Esophagus muscularis mucosa (tissue), 3 donors: Measurements from ENCODE around the gene OPN4.

Experiments used
- CTCF ChIP-seq, 3 experiments: fragments of 200-600 bp in 2 of 3; fragments of 450-650 bp in 1 of 3; sonication (generic) in 2 of 3; IDR thresholded peaks; one replicate each; pipeline ENCODE4 v1.5.1; 2017 to 2019; ENCODE audit warnings: antibody characterized with exemption in 3 of 3, mild to moderate bottlenecking in 2 of 3, moderate library complexity in 1 of 3
- POLR2A ChIP-seq: fragments of 450-650 bp; IDR thresholded peaks from one replicate; pipeline ENCODE4 v1.6.1; 2017; ENCODE audit warnings: antibody characterized with exemption, moderate library complexity, mild to moderate bottlenecking, low read depth
- POLR2AphosphoS5 ChIP-seq, 2 donors: sonication (generic); formaldehyde crosslinking; IDR thresholded peaks; one replicate each; pipeline ENCODE4 v1.6.1; 2017; ENCODE audit warnings: antibody characterized with exemption in 2 of 2

DNA sequence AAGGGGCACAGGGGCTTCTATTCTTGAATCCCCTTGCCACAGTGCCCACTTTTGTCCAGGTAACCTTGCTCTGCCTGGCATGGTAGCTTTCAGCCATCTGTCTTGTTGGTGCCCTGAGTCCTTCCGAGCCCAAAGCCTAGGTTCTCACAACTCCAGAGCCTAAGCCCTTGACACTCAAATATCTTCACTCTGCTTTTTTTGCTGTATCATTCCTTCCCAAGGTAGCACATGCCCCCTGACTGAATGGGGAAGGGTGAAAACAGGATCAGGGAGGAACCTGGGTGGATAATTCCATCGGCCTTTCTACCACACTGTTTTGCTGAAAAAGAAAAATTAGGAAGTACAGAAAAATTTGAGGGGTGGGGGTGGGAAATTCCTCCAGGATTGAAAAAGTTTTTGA is 51.6 kb downstream of the OPN4 start:
- no peak for TF ChIP-seq CTCF (IDR thresholded peaks at IDR 0.05)
- no peak for TF ChIP-seq POLR2A
- no peak for TF ChIP-seq POLR2AphosphoS5 (IDR thresholded peaks at IDR 0.05)
